GM18519 (cell line): ENCODE results near the gene ZNF705A.
"Not testable (repeated sequence)": the region's sequence is repeated elsewhere in the genome, so short reads cannot be mapped to it uniquely, and the experiment has no call there.

Experiments
- ATAC-seq: cut with Tn5 transposase; IDR thresholded peaks from one replicate; pipeline ENCODE4 v1.9.1; 2021; ENCODE audit warnings: mild to moderate bottlenecking, moderate library complexity; ENCODE audit not compliant: unreplicated experiment, low FRiP score

ZNF705A gene

GRCh38 chr12:8183346-8183745, 26.5 kb downstream of the ZNF705A start:
- ATAC-seq: not testable (repeated sequence)

DNA sequence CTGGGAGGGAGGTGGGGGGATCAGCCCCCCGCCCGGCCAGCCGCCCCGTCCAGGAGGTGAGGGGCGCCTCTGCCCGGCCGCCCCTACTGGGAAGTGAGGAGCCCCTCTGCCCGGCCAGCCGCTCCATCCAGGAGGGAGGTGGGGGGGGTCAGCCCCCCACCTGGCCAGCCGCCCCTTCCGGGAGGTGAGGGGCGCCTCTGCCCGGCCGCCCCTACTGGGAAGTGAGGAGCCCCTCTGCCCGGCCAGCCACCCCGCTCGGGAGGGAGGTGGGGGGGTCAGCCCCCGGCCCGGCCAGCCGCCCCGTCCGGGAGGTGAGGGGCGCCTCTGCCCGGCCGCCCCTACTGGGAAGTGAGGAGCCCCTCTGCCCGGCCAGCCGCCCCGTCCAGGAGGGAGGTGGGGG, 27.4 kb downstream of the ZNF705A start:
- not testable (repeated sequence) for ATAC-seq

- ATAC-seq: not testable (repeated sequence)
Observed at GRCh38 chr12:8188088-8188487, 31.3 kb downstream of the ZNF705A start.

DNA sequence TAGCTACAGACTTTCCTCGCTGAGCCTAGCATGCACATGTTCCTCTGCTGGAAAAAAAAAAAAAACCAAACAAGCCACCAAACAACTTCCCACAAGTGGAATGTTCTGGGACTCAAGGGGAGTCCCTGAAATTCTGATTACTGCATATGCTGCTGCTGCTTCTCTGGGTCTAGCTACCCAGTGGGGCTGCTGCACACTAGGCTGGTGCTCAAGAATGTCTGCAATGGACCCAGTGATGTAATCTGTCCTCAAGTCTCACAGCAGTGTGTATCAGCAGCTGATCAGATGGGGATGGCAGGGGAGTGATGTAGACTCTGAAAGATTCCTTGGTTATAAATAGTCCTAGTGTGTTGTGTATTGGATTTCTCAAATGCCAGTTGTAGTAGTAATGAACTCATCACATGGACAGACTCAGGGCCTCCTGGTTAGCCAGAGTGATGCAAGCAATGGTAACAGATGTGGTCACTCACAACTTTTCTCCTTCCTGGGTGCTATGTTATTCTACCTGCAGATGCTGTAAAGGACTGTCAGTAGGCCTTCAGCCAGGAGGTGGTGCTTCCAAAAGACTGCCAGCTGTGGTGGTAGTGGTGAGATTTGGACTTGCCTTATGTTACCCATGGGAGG, 41.0 kb downstream of the ZNF705A start:
- not testable (repeated sequence) for ATAC-seq

DNA sequence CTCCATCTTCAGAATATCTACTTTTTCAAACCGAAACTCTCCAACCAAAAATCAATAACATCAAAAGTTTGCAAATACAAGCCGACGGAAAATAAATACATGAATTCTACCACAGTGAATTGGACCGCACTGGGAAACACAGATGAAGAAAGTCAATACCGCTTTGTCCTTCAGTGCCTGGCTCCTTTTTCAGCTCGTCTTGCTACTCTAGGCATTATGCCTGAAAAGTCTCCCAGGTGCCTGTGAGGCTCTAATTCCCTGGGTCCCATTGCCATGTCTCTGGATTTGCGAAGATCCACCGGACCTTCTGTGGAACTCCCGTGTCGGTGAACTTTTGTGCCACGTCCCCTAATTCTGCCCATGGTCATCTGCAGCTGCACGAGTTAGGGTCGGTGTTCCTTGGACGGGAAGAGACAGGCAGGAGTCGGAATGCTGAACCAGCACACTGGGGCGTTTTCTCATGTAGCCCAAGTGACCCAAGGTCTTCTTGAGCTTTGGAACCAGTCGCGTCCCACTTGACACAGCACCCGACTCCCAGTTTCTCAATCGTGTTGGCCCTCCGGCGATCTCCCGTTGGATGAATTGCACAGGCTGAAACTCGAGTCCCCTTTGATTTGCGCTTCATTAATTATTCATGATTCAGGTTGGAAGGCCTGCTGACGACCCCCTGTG, 62.0 kb downstream of the ZNF705A start:
- ATAC-seq: not testable (repeated sequence)

GRCh38 chr12:8221375-8221774, 64.6 kb downstream of the ZNF705A start:
- ATAC-seq: not testable (repeated sequence)

DNA sequence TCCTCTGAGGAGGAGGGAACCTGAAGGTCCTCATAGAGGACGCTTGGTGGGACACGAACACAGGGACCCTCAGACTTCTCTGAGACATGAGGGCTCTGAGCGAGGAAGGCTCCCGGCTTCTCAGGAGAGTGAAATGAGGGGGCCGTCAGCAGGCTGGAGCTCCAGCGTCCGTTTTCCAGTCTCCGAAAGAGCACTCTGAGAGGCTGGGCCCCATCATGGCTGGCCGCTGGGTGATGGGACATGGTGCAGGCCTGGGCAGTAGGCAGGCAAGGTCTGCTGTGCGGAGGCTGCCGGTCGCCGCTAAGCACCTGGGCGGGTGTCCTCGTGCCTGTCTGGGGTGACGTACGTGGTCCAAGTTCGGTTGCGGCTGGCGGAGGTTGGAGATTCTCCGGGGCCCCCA, 65.0 kb downstream of the ZNF705A start:
- not testable (repeated sequence) for ATAC-seq

- ATAC-seq: not testable (repeated sequence)
Observed at GRCh38 chr12:8222303-8222702, 65.5 kb downstream of the ZNF705A start.

GRCh38 chr12:8223646-8224045, 66.8 kb downstream of the ZNF705A start:
- not testable (repeated sequence) for ATAC-seq

DNA sequence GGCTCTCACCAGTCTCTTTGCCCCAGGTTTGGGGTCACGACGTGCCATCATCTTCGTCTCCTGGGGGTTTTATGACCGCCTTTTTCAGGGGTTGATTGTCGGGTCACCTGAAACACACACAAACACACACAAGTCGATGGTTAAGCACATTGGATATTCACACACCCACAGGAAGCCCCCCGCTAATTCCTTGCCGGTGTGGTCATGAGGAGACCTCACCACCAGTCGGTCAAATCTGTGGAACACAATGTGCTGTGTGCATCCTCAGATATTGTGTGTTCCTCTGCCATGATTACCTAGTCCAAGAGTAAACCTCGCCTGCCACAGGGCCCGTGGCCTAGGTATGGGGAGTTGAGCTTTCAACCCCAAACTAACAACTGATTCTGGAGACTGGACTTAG, 68.0 kb downstream of the ZNF705A start:
- ATAC-seq: not testable (repeated sequence)

- no peak for ATAC-seq
Observed at GRCh38 chr12:8226355-8226754, 69.5 kb downstream of the ZNF705A start.

DNA sequence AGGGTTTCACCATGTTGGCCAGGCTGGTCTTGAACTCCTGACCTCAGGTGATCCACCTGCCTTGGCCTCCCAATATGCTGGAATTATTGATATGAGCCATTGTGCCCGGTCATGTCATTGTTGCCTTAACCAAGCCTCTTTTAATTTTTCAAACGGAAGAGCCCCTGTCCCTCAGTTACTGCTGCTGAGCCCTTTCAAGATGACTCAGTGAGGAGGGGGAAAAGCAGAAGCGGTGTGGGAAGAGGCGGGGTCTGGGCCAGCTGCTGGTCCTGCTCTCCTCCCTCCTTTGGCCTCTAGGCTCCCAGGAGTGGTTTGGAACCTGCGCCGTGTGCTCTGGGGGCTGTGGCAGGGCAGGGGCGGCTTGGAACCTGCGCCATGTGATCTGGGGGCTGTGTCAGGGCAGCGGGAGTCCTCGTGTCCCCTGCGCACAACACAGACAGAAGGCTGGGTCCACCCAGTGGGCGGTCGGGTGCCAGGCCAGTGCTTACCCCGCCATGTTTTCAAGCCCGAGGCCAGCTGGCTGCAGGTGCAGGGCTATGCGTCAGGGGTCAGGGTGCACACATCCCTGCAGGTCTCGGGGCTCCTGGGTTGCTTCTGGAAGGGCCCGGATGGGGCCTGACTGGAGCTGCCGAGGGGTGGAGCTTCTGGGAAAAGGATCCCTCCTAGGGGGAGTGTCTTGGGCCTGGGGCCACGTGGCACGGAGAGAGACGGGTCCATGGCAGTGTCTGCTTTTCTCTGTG, 70.3 kb downstream of the ZNF705A start, which contains the start of gene FAM90A1:
FAM90A1 (minus strand) TSS at position 627 of the 740 bp plus-strand sequence. CDS start 2,786 bp downstream, outside the sequence.
- not testable (repeated sequence) for ATAC-seq

DNA sequence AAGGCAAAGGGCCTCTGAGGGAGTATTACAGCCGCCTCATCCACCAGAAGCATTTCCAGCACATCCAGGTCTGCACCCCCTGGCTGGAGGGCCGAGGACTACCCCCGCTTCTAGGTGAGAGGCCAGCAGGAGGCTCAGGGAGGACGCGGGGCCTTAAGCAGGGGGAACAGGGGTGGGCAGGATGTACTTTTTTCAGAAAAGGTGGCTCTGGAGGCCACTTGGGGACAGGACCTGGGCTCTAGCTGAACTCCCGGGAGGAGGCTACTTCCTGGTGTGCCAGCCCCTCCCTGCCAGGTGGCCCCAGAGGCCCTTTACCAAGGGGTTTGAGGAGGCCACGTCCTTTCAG, 70.9 kb downstream of the ZNF705A start:
- ATAC-seq: not testable (repeated sequence)

- ATAC-seq: not testable (repeated sequence)
Observed at GRCh38 chr12:8228607-8229006, 71.8 kb downstream of the ZNF705A start.

DNA sequence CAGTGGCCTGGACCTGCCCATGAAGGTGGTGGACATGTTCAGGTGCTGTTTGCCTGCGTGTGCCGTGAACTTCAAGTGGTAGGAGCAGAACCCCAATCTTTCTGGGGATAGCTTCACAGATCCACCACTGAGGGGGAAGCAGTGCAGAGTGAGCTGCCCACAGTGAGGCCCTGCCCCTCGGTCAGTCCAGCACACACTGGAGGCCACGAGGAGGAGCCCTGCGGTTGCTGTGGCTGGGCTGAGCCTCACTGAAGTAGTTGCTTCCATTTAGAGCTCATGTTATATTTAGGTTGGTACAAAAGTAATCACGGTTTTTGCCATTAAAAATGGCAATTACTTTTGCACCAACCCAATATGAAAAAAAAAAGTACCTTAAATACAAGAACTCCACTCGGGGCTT, 72.7 kb downstream of the ZNF705A start:
- not testable (repeated sequence) for ATAC-seq
